ENCODE results near the gene PCNT. TPM values are rescaled to one million over a fixed set of nuclear protein-coding genes. Genes with fewer than 3 reads are reported as not detected.

Gene PCNT
- total RNA-seq, 1 donor: 19.2 TPM

GRCh38 chr21:46318464-46318845, 5.5 kb upstream of the PCNT start:
- Histone ChIP-seq H3K79me2 (ENCODE audit: insufficient read depth, low read length) (peaks cover 31% of the 10 kb centered on the region), H3K4me3 (ENCODE audit: insufficient read depth, low read length) (no peak overlapping the region), H3K4me1 (ENCODE audit: insufficient read depth, low read length) (peaks cover 15% of the 10 kb centered on the region), H2AFZ (ENCODE audit: low read length) (no peak overlapping the region), H3K27me3 (ENCODE audit: insufficient read depth, low read length) (no peaks in the 10 kb centered on the region), H3K4me2 (ENCODE audit: insufficient read depth, low read length) (no peak overlapping the region), H3K36me3 (ENCODE audit: insufficient read depth, low read length) (no peaks in the 10 kb centered on the region), H4K20me1 (ENCODE audit: insufficient read depth, low read length) (peaks cover 3% of the 10 kb centered on the region), H3K27ac (ENCODE audit: low read depth, low read length) (no peak overlapping the region), H3K9me3 (ENCODE audit: low read depth, low read length) (no peaks in the 10 kb centered on the region)
- peak; percentile 61 for DNase-seq (ENCODE audit: insufficient read length, low spot score, missing footprints)
- TF ChIP-seq, protein P1, sequence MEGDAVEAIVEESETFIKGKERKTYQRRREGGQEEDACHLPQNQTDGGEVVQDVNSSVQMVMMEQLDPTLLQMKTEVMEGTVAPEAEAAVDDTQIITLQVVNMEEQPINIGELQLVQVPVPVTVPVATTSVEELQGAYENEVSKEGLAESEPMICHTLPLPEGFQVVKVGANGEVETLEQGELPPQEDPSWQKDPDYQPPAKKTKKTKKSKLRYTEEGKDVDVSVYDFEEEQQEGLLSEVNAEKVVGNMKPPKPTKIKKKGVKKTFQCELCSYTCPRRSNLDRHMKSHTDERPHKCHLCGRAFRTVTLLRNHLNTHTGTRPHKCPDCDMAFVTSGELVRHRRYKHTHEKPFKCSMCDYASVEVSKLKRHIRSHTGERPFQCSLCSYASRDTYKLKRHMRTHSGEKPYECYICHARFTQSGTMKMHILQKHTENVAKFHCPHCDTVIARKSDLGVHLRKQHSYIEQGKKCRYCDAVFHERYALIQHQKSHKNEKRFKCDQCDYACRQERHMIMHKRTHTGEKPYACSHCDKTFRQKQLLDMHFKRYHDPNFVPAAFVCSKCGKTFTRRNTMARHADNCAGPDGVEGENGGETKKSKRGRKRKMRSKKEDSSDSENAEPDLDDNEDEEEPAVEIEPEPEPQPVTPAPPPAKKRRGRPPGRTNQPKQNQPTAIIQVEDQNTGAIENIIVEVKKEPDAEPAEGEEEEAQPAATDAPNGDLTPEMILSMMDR (IDR thresholded peaks at IDR 0.05; ENCODE audit: extremely low read depth, low read depth, low read length): no peak

DNA sequence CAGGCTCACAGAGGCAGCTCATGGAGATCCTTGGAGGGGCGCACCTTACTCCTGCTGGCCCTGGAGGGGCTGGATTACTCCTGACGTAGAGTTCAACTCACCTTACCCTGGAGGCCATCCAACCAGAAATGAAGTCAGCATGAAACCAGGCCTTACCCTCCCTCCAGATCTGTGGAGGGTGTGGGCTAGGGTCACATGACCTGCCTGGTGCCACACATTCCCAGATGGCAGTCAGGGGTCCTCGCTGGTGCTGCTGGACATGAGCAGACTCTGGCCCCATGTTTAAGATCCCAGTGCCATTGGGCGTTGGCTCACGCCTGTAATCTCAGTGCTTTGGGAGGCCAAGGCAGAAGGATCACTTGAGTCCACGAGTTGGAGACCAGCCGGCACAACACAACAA, 4.8 kb upstream of the PCNT start:
- H3K9me3 ChIP-seq (ENCODE audit: low read depth, low read length): no peaks in the 10 kb centered on the region
- peaks cover 15% of the 10 kb centered on the region for H3K4me1 ChIP-seq (ENCODE audit: insufficient read depth, low read length)
- H3K79me2 ChIP-seq (ENCODE audit: insufficient read depth, low read length): peaks cover 31% of the 10 kb centered on the region
- DNase-seq (ENCODE audit: insufficient read length, low spot score, missing footprints): no peak
- no peak overlapping the region for H3K4me3 ChIP-seq (ENCODE audit: insufficient read depth, low read length)
- no peaks in the 10 kb centered on the region for H3K27me3 ChIP-seq (ENCODE audit: insufficient read depth, low read length)
- H3K4me2 ChIP-seq (ENCODE audit: insufficient read depth, low read length): no peak overlapping the region
- TF ChIP-seq, protein P1 (IDR thresholded peaks at IDR 0.05; ENCODE audit: extremely low read depth, low read depth, low read length): no peak
- peaks cover 3% of the 10 kb centered on the region for H4K20me1 ChIP-seq (ENCODE audit: insufficient read depth, low read length)
- no peaks in the 10 kb centered on the region for H3K36me3 ChIP-seq (ENCODE audit: insufficient read depth, low read length)
- H2AFZ ChIP-seq (ENCODE audit: low read length): no peak overlapping the region
- no peak overlapping the region for H3K27ac ChIP-seq (ENCODE audit: low read depth, low read length)

DNA sequence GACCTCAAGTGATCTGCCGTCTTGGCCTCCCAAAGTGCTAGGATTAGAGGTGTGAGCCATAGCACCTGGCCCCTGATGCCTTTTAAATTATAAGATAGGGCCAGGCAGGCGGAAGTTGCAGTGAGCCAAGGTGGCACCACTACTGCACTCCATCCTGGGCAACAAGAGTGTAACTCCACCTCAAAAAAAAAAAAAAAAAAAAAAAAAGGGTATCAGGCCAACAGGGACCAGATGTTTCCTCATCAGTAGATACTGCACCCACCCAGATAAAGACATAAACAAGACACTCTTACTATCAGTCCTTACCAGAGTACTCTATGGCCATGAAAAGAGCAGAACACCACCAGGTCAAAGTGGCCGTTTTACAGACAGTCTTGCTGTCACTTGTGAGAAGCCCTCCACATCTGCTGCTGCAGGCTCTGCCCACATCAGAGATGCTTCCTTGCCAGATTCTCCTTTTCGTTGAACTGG, 3.6 kb upstream of the PCNT start:
- Histone ChIP-seq H3K27ac (ENCODE audit: low read depth, low read length) (no peak overlapping the region), H3K4me1 (ENCODE audit: insufficient read depth, low read length) (peaks cover 17% of the 10 kb centered on the region), H3K36me3 (ENCODE audit: insufficient read depth, low read length) (no peaks in the 10 kb centered on the region), H3K4me2 (ENCODE audit: insufficient read depth, low read length) (peak overlapping the region; percentile 48), H2AFZ (ENCODE audit: low read length) (no peak overlapping the region), H3K4me3 (ENCODE audit: insufficient read depth, low read length) (no peak overlapping the region), H3K79me2 (ENCODE audit: insufficient read depth, low read length) (peaks cover 36% of the 10 kb centered on the region), H3K27me3 (ENCODE audit: insufficient read depth, low read length) (no peaks in the 10 kb centered on the region), H3K9me3 (ENCODE audit: low read depth, low read length) (no peaks in the 10 kb centered on the region), H4K20me1 (ENCODE audit: insufficient read depth, low read length) (peaks cover 3% of the 10 kb centered on the region)
- TF ChIP-seq, protein P1 (IDR thresholded peaks at IDR 0.05; ENCODE audit: extremely low read depth, low read depth, low read length): no peak
- peak; percentile 75 for DNase-seq (ENCODE audit: insufficient read length, low spot score, missing footprints)

DNA sequence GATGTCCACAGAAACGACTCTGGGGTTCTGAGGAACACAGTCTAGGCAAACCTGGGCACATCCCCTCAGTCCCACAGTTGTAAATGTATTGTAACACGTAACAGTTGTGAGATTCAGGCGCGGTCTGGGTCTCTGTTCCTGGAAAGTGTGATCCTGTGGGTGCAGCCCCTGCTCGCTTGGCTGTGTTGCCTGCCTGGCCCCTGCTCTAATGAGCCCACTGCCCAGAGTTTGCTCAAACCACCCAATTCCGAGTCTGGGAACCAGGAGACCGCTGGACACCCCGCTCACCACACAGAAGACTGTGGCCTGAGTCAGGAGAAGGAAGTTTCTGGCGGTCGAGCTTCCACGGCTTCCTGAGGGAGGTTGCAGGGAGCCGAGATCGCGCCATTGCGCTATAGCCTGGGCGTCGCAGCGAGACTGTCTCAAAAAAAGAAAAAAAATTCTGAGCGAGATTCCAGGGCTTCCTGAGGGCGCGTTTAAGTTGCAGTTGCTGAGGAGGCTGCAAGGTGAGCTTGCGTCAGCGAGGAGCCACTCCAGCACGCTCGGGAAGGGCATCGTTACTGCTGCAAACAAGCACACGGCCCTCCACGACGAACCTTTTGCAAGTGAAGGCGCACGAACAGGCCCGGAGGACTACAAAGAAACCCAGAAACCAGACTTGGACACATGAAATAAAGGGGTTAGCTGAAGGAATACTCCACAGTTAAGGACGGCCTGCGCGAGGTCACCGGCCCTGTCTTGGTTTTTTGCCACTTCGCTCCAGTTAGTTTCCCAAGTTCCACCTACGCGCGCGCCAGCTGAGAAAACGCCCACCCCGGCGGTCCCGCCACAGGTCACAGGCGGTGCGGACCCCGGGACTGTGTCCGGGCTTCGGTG, 1.4 kb upstream of the PCNT start:
- Histone ChIP-seq H2AFZ (ENCODE audit: low read length) (peak overlapping the region; percentile 95), H3K9me3 (ENCODE audit: low read depth, low read length) (no peaks in the 10 kb centered on the region), H3K4me2 (ENCODE audit: insufficient read depth, low read length) (peak overlapping the region; percentile 98), H3K4me3 (ENCODE audit: insufficient read depth, low read length) (peak overlapping the region; percentile 97), H3K36me3 (ENCODE audit: insufficient read depth, low read length) (no peaks in the 10 kb centered on the region), H3K27ac (ENCODE audit: low read depth, low read length) (peak overlapping the region; percentile 70), H3K4me1 (ENCODE audit: insufficient read depth, low read length) (peaks cover 23% of the 10 kb centered on the region), H4K20me1 (ENCODE audit: insufficient read depth, low read length) (peaks cover 3% of the 10 kb centered on the region), H3K27me3 (ENCODE audit: insufficient read depth, low read length) (no peaks in the 10 kb centered on the region), H3K79me2 (ENCODE audit: insufficient read depth, low read length) (peaks cover 54% of the 10 kb centered on the region)
- DNase-seq (ENCODE audit: insufficient read length, low spot score, missing footprints): peak; percentile 88
- TF ChIP-seq, protein P1 (IDR thresholded peaks at IDR 0.05; ENCODE audit: extremely low read depth, low read depth, low read length): no peak
